ENCODE results near the gene HINT2.

The HINT2 gene

GRCh38 chr9:35774907-35775635 is 39.8 kb downstream of the HINT2 start:
- DNase-seq = peak in 1 of 2 experiments; percentile 9

DNA sequence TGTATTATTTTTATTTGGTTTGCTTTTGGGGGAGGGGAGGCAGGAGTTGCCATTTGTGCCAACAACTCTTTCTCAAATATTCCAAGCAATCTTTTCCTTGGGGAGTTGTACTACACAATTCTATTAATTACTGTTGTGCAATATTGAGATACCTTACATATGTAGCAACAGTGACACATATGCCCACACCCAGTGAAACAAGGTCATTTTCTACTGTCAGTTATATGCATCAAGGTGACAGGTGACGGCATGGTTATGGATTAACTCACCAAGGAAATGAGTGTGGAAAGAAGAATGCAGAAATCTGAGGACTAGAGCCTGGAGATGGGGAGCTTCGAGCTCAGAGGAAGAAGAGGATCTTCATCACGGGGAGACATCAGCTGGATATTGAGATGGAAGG is 42.9 kb downstream of the HINT2 start:
- DNase-seq = no peak

DNA sequence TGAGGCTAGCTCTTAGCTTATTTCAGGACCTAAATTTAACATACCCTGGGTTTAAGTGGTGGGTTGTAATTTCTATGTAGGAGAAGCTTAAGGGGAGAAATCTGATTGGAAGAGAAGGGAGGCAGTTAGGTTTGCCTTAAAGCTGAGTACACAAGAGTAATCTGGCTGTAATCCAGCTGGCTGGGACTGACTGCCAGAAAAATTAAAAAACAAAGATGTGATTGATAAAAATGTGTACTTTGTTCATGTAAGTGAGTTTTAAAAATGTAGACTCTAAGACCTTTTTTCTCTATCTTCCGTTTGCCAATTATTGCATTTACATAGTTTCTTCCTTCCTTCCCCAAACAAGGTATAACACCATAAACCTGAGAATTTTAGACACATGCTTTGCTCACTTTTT is 43.3 kb downstream of the HINT2 start:
- no peak for DNase-seq

DNA sequence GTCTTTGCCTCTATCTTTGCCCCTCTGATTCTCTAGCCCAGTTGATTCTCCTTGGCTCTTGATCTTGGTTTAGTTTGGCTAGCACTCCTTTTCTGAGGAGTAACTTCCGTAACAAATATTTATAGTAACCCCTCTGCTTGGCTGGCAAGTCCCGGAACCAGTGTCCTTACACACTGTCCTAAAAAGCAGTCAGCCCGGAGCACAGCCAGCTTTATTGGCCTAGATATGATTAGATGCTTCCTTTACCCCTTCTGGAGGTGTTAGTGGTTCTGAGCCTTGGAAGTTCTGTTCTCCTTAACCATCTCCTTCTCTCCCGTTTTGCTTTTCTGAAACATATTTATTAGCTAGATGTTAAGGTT is 43.8 kb downstream of the HINT2 start:
- DNase-seq = no peak

DNA sequence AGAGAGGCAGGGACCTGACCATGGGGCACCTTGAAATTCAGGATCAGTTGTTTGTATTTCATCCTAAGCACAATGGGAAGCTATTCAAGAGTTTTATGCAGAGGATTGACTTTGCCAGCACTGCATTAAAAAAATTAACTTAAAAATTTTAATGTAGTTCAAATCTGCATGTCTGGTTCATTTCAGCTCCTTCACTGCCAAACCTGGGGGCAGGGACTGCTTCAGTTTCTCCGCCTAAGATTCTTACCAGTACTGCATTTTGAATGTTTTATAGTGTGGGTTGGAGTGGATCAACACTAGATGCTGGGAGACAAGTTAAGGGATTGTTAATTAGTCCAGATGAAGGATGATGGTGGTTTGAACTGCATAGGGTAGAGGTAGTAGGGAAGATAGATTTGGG is 45.1 kb downstream of the HINT2 start:
- no peak for DNase-seq

DNA sequence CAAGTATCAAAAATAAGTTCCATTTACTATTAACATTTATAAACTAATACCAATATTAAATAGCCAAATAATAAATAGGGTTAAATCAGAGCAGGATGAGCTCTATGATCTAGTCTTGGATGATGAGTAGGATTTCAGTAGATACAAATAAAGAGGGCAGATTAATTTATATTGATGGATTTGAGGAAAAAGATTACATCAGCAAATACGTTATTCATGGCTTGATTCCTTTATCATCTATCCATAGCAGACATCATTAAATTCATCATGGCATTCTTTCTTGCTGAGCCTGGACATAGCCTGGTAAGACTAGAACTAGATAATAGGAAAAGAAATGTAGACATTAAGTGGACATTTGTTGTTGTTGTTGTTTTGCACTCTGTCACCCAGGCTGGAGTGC is 47.4 kb downstream of the HINT2 start:
- DNase-seq = no peak

DNA sequence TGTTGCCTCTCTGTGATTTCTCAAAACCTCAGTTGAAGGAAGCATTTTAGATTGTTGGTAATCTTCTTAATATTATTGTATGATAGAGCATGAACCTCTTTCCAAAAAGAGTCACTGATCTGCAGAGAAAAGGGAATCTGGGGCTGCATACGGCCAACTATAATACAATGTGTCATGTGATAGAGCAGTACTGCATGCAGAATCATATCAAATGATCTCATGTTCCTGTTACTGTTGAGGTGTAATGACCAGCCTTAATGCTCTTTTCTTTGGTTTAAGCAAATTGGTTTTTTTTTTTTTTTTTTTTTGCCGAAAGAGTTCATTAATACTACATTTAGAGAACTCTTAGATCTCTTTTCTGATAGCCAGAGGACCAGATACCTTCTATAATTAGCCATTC is 47.8 kb downstream of the HINT2 start:
- DNase-seq = no peak

DNA sequence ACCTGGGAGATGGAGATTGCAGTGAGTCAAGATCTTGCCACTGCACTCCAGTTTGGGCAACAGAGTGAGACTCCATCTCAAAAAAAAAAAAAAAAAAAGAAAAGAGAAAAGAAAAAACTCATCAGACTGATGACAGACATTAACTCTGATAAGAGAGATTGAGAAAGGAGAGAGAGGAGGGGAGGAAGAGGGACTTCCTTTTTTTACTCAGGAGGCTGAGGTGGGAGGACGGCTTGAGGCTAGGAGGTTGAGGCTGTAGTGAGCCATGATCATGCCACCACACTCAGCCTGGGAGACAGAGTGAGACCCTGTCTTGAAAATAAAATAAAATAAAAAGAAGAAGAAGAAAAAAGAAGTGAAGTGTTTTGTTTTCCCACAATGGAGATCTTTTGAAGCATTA is 51.0 kb downstream of the HINT2 start:
- DNase-seq = no peak

DNA sequence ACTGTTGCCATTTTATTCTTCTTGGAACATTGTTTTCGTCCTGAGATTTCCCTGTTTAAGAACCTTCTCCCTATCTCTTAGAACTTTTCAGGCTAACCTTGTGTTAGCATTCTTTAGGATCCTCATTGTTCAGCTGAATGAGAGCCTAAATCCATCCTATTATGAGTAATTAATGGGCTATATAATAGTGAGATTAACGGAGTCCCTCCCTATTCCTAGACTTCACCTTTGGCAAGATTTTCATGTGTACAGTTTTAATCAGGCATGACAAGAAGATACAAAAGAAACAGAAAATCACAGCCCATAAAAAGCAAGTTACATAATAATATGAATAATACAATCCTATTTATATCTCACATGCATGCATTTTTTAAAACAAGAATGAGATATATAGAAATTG is 51.7 kb downstream of the HINT2 start:
- no peak for DNase-seq

All from NCI-H526 (cell line).